H9 (cell line): ENCODE measurements around the gene CNRIP1. TPM values are rescaled to one million over a fixed set of nuclear protein-coding genes. Genes with fewer than 3 reads are reported as not detected.

Source experiments
- DNase-seq: peaks from one replicate; pipeline ENCODE4 v3.0.0-alpha.2; 2017
- H2AFZ ChIP-seq: one replicate; pipeline ENCODE4 v1.6.1; 2013; ENCODE audit warnings: mild to moderate bottlenecking, low read length, control low read depth, moderate library complexity
- H2AK5ac ChIP-seq: 2 replicates; pipeline ENCODE4 v1.6.1; 2013; ENCODE audit warnings: low read length, control low read depth, mixed read lengths; ENCODE audit not compliant: insufficient read length
- H2BK120ac ChIP-seq: one replicate; pipeline ENCODE4 v1.6.1; 2013; ENCODE audit warnings: low read depth, mild to moderate bottlenecking, low read length, control low read depth, inconsistent platforms; ENCODE audit not compliant: poor library complexity, severe bottlenecking
- H2BK12ac ChIP-seq: 2 replicates; pipeline ENCODE4 v1.6.1; 2013; ENCODE audit warnings: low read length, control low read depth, mixed read lengths, low read depth; ENCODE audit not compliant: insufficient read length
- H2BK15ac ChIP-seq: 2 replicates; pipeline ENCODE4 v1.6.1; 2013; ENCODE audit warnings: low read depth, low read length, control low read depth
- H2BK20ac ChIP-seq: one replicate; pipeline ENCODE4 v1.6.1; 2013; ENCODE audit warnings: low read depth, mild to moderate bottlenecking, low read length, control low read depth, inconsistent platforms; ENCODE audit not compliant: poor library complexity, severe bottlenecking
- H2BK5ac ChIP-seq: 2 replicates; pipeline ENCODE4 v1.6.1; 2013; ENCODE audit warnings: low read length, control low read depth, mixed read lengths; ENCODE audit not compliant: insufficient read length
- H3K14ac ChIP-seq: 2 replicates; pipeline ENCODE4 v1.6.1; 2013; ENCODE audit warnings: low read length, control low read depth; ENCODE audit not compliant: insufficient read depth
- H3K18ac ChIP-seq: 2 replicates; pipeline ENCODE4 v1.6.1; 2013; ENCODE audit warnings: low read depth, mild to moderate bottlenecking, mixed read lengths, low read length, control low read depth; ENCODE audit not compliant: insufficient read length
- H3K23ac ChIP-seq: 2 replicates; pipeline ENCODE4 v1.6.1; 2013; ENCODE audit warnings: low read length, control low read depth, mixed read lengths, low read depth; ENCODE audit not compliant: insufficient read length
- H3K23me2 ChIP-seq: 2 replicates; pipeline ENCODE4 v1.6.1; 2013; ENCODE audit warnings: low read depth, mild to moderate bottlenecking, mixed read lengths, low read length, control low read depth; ENCODE audit not compliant: insufficient read length, poor library complexity, severe bottlenecking
- H3K27ac ChIP-seq: 2 replicates; pipeline ENCODE4 v1.5.1; 2013; ENCODE audit warnings: low read length, control low read depth, mixed read lengths, low read depth; ENCODE audit not compliant: insufficient read length
- H3K27me3 ChIP-seq: 2 replicates; pipeline ENCODE4 v1.6.1; 2013; ENCODE audit warnings: low read length, control low read depth, inconsistent platforms; ENCODE audit not compliant: insufficient read depth
- H3K4ac ChIP-seq: 2 replicates; pipeline ENCODE4 v1.6.1; 2013; ENCODE audit warnings: low read depth, mild to moderate bottlenecking, control low read depth, inconsistent platforms, low read length, moderate library complexity
- H3K4me1 ChIP-seq: 2 replicates; pipeline ENCODE4 v1.6.1; 2013; ENCODE audit warnings: low read length, control low read depth, inconsistent platforms; ENCODE audit not compliant: insufficient read depth
- H3K4me2 ChIP-seq: 2 replicates; pipeline ENCODE4 v1.6.1; 2013; ENCODE audit warnings: low read length, control low read depth, mixed read lengths; ENCODE audit not compliant: insufficient read length, insufficient read depth
- H3K56ac ChIP-seq: 2 replicates; pipeline ENCODE4 v1.6.1; 2013; ENCODE audit warnings: low read depth, mild to moderate bottlenecking, mixed read lengths, low read length, control low read depth; ENCODE audit not compliant: insufficient read length
- H3K79me1 ChIP-seq: 2 replicates; pipeline ENCODE4 v1.6.1; 2013; ENCODE audit warnings: low read depth, mild to moderate bottlenecking, moderate library complexity, low read length, control low read depth, inconsistent platforms; ENCODE audit not compliant: insufficient read depth, poor library complexity, severe bottlenecking
- H3K79me2 ChIP-seq: 2 replicates; pipeline ENCODE4 v1.6.1; 2013; ENCODE audit warnings: low read length, control low read depth, inconsistent platforms; ENCODE audit not compliant: insufficient read depth
- H3K9ac ChIP-seq: 2 replicates; pipeline ENCODE4 v1.6.1; 2013; ENCODE audit warnings: low read length, control low read depth, mixed read lengths; ENCODE audit not compliant: insufficient read length; ENCODE audit errors: extremely low read depth
- H3K9me3 ChIP-seq: one replicate; pipeline ENCODE4 v1.6.1; 2013; ENCODE audit warnings: low read depth, low read length, inconsistent platforms; ENCODE audit not compliant: control insufficient read depth
- H3T11ph ChIP-seq: one replicate; pipeline ENCODE4 v1.6.1; 2013; ENCODE audit warnings: mild to moderate bottlenecking, low read length, control low read depth, inconsistent platforms
- H4K20me1 ChIP-seq: one replicate; pipeline ENCODE4 v1.6.1; 2013; ENCODE audit not compliant: control insufficient read depth, insufficient read length, insufficient read depth
- H4K5ac ChIP-seq: 2 replicates; pipeline ENCODE4 v1.6.1; 2013; ENCODE audit warnings: low read depth, mild to moderate bottlenecking, mixed read lengths, low read length, control low read depth; ENCODE audit not compliant: insufficient read length
- H4K8ac ChIP-seq: replicated peaks from 2 replicates; pipeline ENCODE4 v1.6.1; 2013; ENCODE audit warnings: low read length, control low read depth, mixed read lengths, low read depth; ENCODE audit not compliant: insufficient read length
- H4K91ac ChIP-seq: 2 replicates; pipeline ENCODE4 v1.6.1; 2013; ENCODE audit warnings: low read depth, mild to moderate bottlenecking, moderate library complexity, mixed read lengths, low read length, control low read depth; ENCODE audit not compliant: insufficient read length
- H3K27ac Mint-ChIP-seq, 3 experiments: 2 replicates in 2 of 3; 3 replicates in 1 of 3; pipeline ENCODE4 v1.8.0; 2020 to 2021; ENCODE audit warnings: mixed read lengths in 3 of 3, mild to moderate bottlenecking in 1 of 3, moderate library complexity in 1 of 3
- H3K27me3 Mint-ChIP-seq: 2 replicates; pipeline ENCODE4 v1.8.0; 2021; ENCODE audit warnings: low read depth, mild to moderate bottlenecking, moderate library complexity, mixed read lengths
- H3K36me3 Mint-ChIP-seq, 3 experiments: 2 replicates in 2 of 3; 3 replicates in 1 of 3; pipeline ENCODE4 v1.8.0; 2020 to 2021; ENCODE audit warnings: low read depth in 3 of 3, mixed read lengths in 3 of 3; ENCODE audit not compliant: insufficient read depth in 1 of 3
- H3K4me1 Mint-ChIP-seq, 2 experiments: 2 replicates each; pipeline ENCODE4 v1.8.0; 2020; ENCODE audit warnings: mixed read lengths in 2 of 2
- H3K4me3 Mint-ChIP-seq, 2 experiments: 2 replicates in 1 of 2; 3 replicates in 1 of 2; pipeline ENCODE4 v1.8.0; 2020 to 2021; ENCODE audit warnings: mild to moderate bottlenecking in 2 of 2, mixed read lengths in 2 of 2, moderate library complexity in 1 of 2
- H3K9me3 Mint-ChIP-seq, 2 experiments: 2 replicates in 1 of 2; 3 replicates in 1 of 2; pipeline ENCODE4 v1.8.0; 2020; ENCODE audit warnings: mild to moderate bottlenecking in 2 of 2, mixed read lengths in 2 of 2, moderate library complexity in 1 of 2
- WGBS: extraction: QIAGEN DNeasy Blood & Tissue Kit; methylation state at CpG from one replicate; pipeline ENCODE4 v1.1.7; 2013; ENCODE audit warnings: missing lambda C conversion rate, low lambda C conversion rate, mixed read lengths; ENCODE audit not compliant: insufficient read length; ENCODE audit errors: extremely low coverage; 5-methylcytosine and 5-hydroxymethylcytosine counted together
- total RNA-seq: library from RNA; stranded (reverse); gene quantifications from 2 replicates; pipeline ENCODE4 v1.2.1, GENCODE V29; 2021
- TF ChIP-seq, protein P1 (sequence below): fragments of 200-600 bp; sonication (generic); conservative IDR thresholded peaks from 3 replicates; pipeline ENCODE4 v1.8.0; 2021; ENCODE audit warnings: antibody characterized with exemption, mild to moderate bottlenecking

Gene CNRIP1
- total RNA-seq, 1 experiment from 2014 or later = 0.70 TPM

DNA sequence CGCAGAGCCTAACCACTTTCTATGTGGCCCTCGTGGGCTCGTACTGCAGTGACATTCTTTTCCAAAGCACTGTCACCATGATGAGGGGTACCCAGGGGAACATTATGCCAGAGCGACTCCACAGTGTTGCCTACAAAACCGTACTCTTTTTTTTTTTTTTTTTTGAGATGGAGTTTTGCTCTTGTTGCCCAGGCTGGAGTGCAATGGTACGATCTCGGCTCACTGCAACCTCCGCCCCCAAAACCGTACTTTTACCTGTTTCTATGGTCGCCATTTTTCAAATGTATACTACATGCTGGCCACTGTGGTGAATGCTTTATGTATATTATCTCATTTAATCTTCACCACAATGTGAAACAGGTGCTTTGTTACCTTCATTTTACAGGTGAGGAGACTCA is 49.6 kb upstream of the CNRIP1 start:
- Histone ChIP-seq H3K27ac (no peak overlapping the region), H2BK5ac (no peak overlapping the region), H4K91ac (no peak overlapping the region), H4K8ac (no peak overlapping the region), H3K4me1 (no peaks in the 10 kb centered on the region), H4K5ac (no peak overlapping the region), H2BK20ac (no peak overlapping the region), H3T11ph (no peak overlapping the region), H2AK5ac (no peak overlapping the region), H3K9me3 (no peaks in the 10 kb centered on the region), H3K9ac (no peak overlapping the region), H3K79me2 (no peaks in the 10 kb centered on the region), H4K20me1 (no peaks in the 10 kb centered on the region), H3K4me2 (no peak overlapping the region), H3K18ac (no peak overlapping the region), H2AFZ (no peak overlapping the region), H3K23ac (no peak overlapping the region), H3K56ac (no peak overlapping the region), H3K79me1 (no peaks in the 10 kb centered on the region), H2BK15ac (no peak overlapping the region), H3K14ac (no peak overlapping the region), H3K4ac (no peak overlapping the region), H3K27me3 (no peaks in the 10 kb centered on the region), H2BK12ac (no peak overlapping the region), H2BK120ac (no peak overlapping the region), H3K23me2 (no peaks in the 10 kb centered on the region)
- no CpG with 5 or more reads among the region's 10 CpGs for WGBS
- DNase-seq = no peak
- Mint-ChIP-seq H3K9me3 (no peaks in the 10 kb centered on the region), H3K36me3 (no peaks in the 10 kb centered on the region), H3K4me1 (0 out of 4 replicates have a peak, but pooled peaks cover 0 to 3% of the 10 kb centered on the region in 2 experiments), H3K27me3 (no peaks in the 10 kb centered on the region), H3K27ac (no peak overlapping the region), H3K4me3 (no peak overlapping the region)
- TF ChIP-seq, protein P1, sequence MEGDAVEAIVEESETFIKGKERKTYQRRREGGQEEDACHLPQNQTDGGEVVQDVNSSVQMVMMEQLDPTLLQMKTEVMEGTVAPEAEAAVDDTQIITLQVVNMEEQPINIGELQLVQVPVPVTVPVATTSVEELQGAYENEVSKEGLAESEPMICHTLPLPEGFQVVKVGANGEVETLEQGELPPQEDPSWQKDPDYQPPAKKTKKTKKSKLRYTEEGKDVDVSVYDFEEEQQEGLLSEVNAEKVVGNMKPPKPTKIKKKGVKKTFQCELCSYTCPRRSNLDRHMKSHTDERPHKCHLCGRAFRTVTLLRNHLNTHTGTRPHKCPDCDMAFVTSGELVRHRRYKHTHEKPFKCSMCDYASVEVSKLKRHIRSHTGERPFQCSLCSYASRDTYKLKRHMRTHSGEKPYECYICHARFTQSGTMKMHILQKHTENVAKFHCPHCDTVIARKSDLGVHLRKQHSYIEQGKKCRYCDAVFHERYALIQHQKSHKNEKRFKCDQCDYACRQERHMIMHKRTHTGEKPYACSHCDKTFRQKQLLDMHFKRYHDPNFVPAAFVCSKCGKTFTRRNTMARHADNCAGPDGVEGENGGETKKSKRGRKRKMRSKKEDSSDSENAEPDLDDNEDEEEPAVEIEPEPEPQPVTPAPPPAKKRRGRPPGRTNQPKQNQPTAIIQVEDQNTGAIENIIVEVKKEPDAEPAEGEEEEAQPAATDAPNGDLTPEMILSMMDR = no peak
